NCI-H2196 (cell line): Measurements from ENCODE around the gene PCDHA1.
"Not testable (repeated sequence)": the region's sequence is repeated elsewhere in the genome, so short reads cannot be mapped to it uniquely, and the experiment has no call there.

Source experiments
- DNase-seq: peaks from one replicate; lab custom pipeline; 2025; ENCODE audit not compliant: unreplicated experiment; lab: John Stamatoyannopoulos, UW

The PCDHA1 gene

GRCh38 chr5:140849831-140850634, 64.1 kb downstream of the PCDHA1 start:
- DNase-seq, result not testable (repeated sequence)

- no peak for DNase-seq
Observed at GRCh38 chr5:140855772-140856674, 70.1 kb downstream of the PCDHA1 start, which contains the start of gene PCDHA10. PCDHA10 (plus strand) TSS chr5:140855897; CDS start chr5:140856049, 152 bp downstream.

- DNase-seq, result no peak
Observed at GRCh38 chr5:140857177-140857986, 71.4 kb downstream of the PCDHA1 start.

GRCh38 chr5:140857987-140858240, 72.0 kb downstream of the PCDHA1 start:
- DNase-seq, result no peak

GRCh38 chr5:140862441-140863295, 76.7 kb downstream of the PCDHA1 start:
- no peak for DNase-seq

- no peak for DNase-seq
Observed at GRCh38 chr5:140868721-140869554, 83.0 kb downstream of the PCDHA1 start, which contains the start of gene PCDHA11. PCDHA11 (plus strand) TSS chr5:140868957; CDS start chr5:140869104, 147 bp downstream.

- no peak for DNase-seq
Observed at GRCh38 chr5:140869555-140869886, 83.6 kb downstream of the PCDHA1 start.

- DNase-seq, result no peak
Observed at GRCh38 chr5:140870221-140871201, 84.6 kb downstream of the PCDHA1 start.

- DNase-seq, result peak; percentile 78
Observed at GRCh38 chr5:140875085-140876065, 89.4 kb downstream of the PCDHA1 start, which contains the start of gene PCDHA12. PCDHA12 (plus strand) TSS chr5:140875308; CDS start chr5:140875473, 165 bp downstream.

- DNase-seq, result not testable (repeated sequence)
Observed at GRCh38 chr5:140876541-140877261, 90.8 kb downstream of the PCDHA1 start.

GRCh38 chr5:140877262-140877581, 91.3 kb downstream of the PCDHA1 start:
- DNase-seq, result no peak

GRCh38 chr5:140881889-140882590, 96.1 kb downstream of the PCDHA1 start, which contains the start of gene PCDHA13:
PCDHA13 (plus strand) TSS chr5:140882124; CDS start chr5:140882269, 145 bp downstream.
- no peak for DNase-seq

- DNase-seq, result no peak
Observed at GRCh38 chr5:140882591-140882899, 96.6 kb downstream of the PCDHA1 start.

- DNase-seq, result no peak
Observed at GRCh38 chr5:140883373-140883772, 97.4 kb downstream of the PCDHA1 start.

GRCh38 chr5:140883927-140884697, 98.2 kb downstream of the PCDHA1 start:
- no peak for DNase-seq
